IMR-90 (cell line): ENCODE results near the gene HSPA6. TPM values are rescaled to one million over a fixed set of nuclear protein-coding genes. Genes with fewer than 3 reads are reported as not detected.

Experiments
- ATAC-seq: fragments of 200-7000 bp; cut with Tn5 transposase; 2 replicates; pipeline ENCODE4 v1.9.1; 2020; ENCODE audit warnings: low read depth, mild to moderate bottlenecking, moderate library complexity
- BruUV-seq: library from RNA; stranded (reverse); fragments of 400-500 nt; replicated peaks from 2 replicates; lab custom pipeline; 2021; lab: Mats Ljungman, UMichigan
- CTCF ChIA-PET: fragments of 300-600 bp; formaldehyde crosslinking; extraction: SDS; loops from one replicate; lab custom pipeline; 2021; ENCODE audit warnings: antibody characterized with exemption; lab: Yijun Ruan, JAX
- POLR2A ChIA-PET: fragments of 300-600 bp; sonication (Branson Sonifier 250); formaldehyde crosslinking; loops from one replicate; lab custom pipeline; 2022; ENCODE audit warnings: antibody characterized with exemption; ENCODE audit not compliant: unreplicated experiment; lab: Charles Lee
- DNase-seq: peaks from one replicate; pipeline ENCODE4 v3.0.0; 2013
- H2AFZ ChIP-seq: replicated peaks from 2 replicates; pipeline ENCODE3; 2013; ENCODE audit warnings: low read length, mild to moderate bottlenecking; ENCODE audit not compliant: poor library complexity
- H2AK5ac ChIP-seq: 2 replicates; pipeline ENCODE4 v1.6.1; 2013; ENCODE audit warnings: low read depth, low read length, inconsistent platforms
- H2AK9ac ChIP-seq: replicated peaks from 2 replicates; pipeline ENCODE3; 2013; ENCODE audit warnings: mild to moderate bottlenecking, low read depth, low read length, moderate library complexity; ENCODE audit not compliant: poor library complexity
- H2BK120ac ChIP-seq: 2 replicates; pipeline ENCODE4 v1.6.1; 2013; ENCODE audit warnings: low read depth, low read length, inconsistent platforms
- H2BK15ac ChIP-seq: 3 replicates; pipeline ENCODE4 v1.6.1; 2013; ENCODE audit warnings: low read depth, low read length, inconsistent platforms
- H2BK20ac ChIP-seq: 2 replicates; pipeline ENCODE4 v1.6.1; 2013; ENCODE audit warnings: low read depth, mild to moderate bottlenecking, inconsistent platforms, low read length, moderate library complexity
- H2BK5ac ChIP-seq: 2 replicates; pipeline ENCODE4 v1.6.1; 2013; ENCODE audit warnings: mild to moderate bottlenecking, low read depth, low read length, inconsistent platforms; ENCODE audit not compliant: poor library complexity, severe bottlenecking
- H3K14ac ChIP-seq: replicated peaks from 2 replicates; pipeline ENCODE4 v1.6.1; 2013; ENCODE audit warnings: low read depth, low read length, inconsistent platforms
- H3K18ac ChIP-seq: 2 replicates; pipeline ENCODE4 v1.6.1; 2013; ENCODE audit warnings: low read depth, low read length, control low read depth
- H3K23ac ChIP-seq: 2 replicates; pipeline ENCODE4 v1.6.1; 2013; ENCODE audit warnings: low read depth, low read length, inconsistent platforms
- H3K27ac ChIP-seq: 2 replicates; pipeline ENCODE4 v1.5.1; 2013; ENCODE audit warnings: mild to moderate bottlenecking, control low read depth, low read length; ENCODE audit not compliant: insufficient read depth
- H3K27me3 ChIP-seq: 2 replicates; pipeline ENCODE4 v1.6.1; 2013; ENCODE audit warnings: low read length; ENCODE audit not compliant: control insufficient read depth, insufficient read depth
- H3K36me3 ChIP-seq: 2 replicates; pipeline ENCODE4 v1.6.1; 2013; ENCODE audit warnings: low read length, mixed read lengths; ENCODE audit not compliant: control insufficient read depth, insufficient read depth
- H3K4ac ChIP-seq: 2 replicates; pipeline ENCODE4 v1.6.1; 2013; ENCODE audit warnings: low read depth, low read length, inconsistent platforms
- H3K4me1 ChIP-seq: 2 replicates; pipeline ENCODE4 v1.6.1; 2013; ENCODE audit warnings: low read length, mixed read lengths; ENCODE audit not compliant: control insufficient read depth, insufficient read depth
- H3K4me2 ChIP-seq: 2 replicates; pipeline ENCODE4 v1.6.1; 2013; ENCODE audit warnings: low read depth, mild to moderate bottlenecking, control low read depth, low read length, moderate library complexity
- H3K4me3 ChIP-seq: 2 replicates; pipeline ENCODE4 v1.5.1; 2013; ENCODE audit warnings: low read depth, mild to moderate bottlenecking, control low read depth, low read length, moderate library complexity; ENCODE audit not compliant: insufficient read depth
- H3K56ac ChIP-seq: 2 replicates; pipeline ENCODE4 v1.6.1; 2013; ENCODE audit warnings: low read length, inconsistent platforms; ENCODE audit not compliant: insufficient read depth; ENCODE audit errors: extremely low read depth
- H3K79me1 ChIP-seq, 2 experiments: 2 replicates each; pipeline ENCODE4 v1.6.1; 2013; ENCODE audit warnings: low read length in 2 of 2, inconsistent platforms in 1 of 2, low read depth in 1 of 2
- H3K9ac ChIP-seq: 2 replicates; pipeline ENCODE4 v1.6.1; 2013; ENCODE audit warnings: low read depth, low read length, control low read depth
- H3K9me1 ChIP-seq: 2 replicates; pipeline ENCODE4 v1.6.1; 2013; ENCODE audit warnings: low read length, inconsistent platforms; ENCODE audit not compliant: insufficient read depth
- H3K9me3 ChIP-seq: 2 replicates; pipeline ENCODE4 v1.6.1; 2013; ENCODE audit warnings: low read length; ENCODE audit not compliant: control insufficient read depth, insufficient read depth
- H4K20me1 ChIP-seq: 2 replicates; pipeline ENCODE4 v1.6.1; 2013; ENCODE audit warnings: low read length, inconsistent platforms; ENCODE audit not compliant: insufficient read depth
- H4K5ac ChIP-seq: 2 replicates; pipeline ENCODE4 v1.6.1; 2013; ENCODE audit warnings: mild to moderate bottlenecking, low read depth, low read length, control low read depth
- H4K8ac ChIP-seq, 2 experiments: 2 replicates each; pipeline ENCODE4 v1.6.1; 2013; ENCODE audit warnings: low read depth in 2 of 2, low read length in 2 of 2, control low read depth in 1 of 2, inconsistent platforms in 1 of 2
- H4K91ac ChIP-seq: 2 replicates; pipeline ENCODE4 v1.6.1; 2013; ENCODE audit warnings: low read depth, low read length, inconsistent platforms; ENCODE audit not compliant: insufficient read depth
- BHLHE40 ChIP-seq: fragments of 150-350 bp; IDR thresholded peaks from 2 replicates; pipeline ENCODE4 v1.6.1; 2016; ENCODE audit warnings: mild to moderate bottlenecking, low read depth, low read length
- CEBPB ChIP-seq: IDR thresholded peaks from 2 replicates; pipeline ENCODE4 v1.6.1; 2012; ENCODE audit warnings: low read depth, low read length, improper control_type of control experiment
- MAZ ChIP-seq: IDR thresholded peaks from 2 replicates; pipeline ENCODE4 v1.6.1; 2012; ENCODE audit warnings: low read depth, mild to moderate bottlenecking, low read length, improper control_type of control experiment, moderate library complexity, borderline replicate concordance
- NFE2L2 ChIP-seq: fragments of 150-350 bp; IDR thresholded peaks from 2 replicates; pipeline ENCODE4 v1.6.1; 2016; ENCODE audit warnings: low read depth, mild to moderate bottlenecking, low read length
- WGBS, 2 experiments: methylation state at CpG; one replicate each; pipeline versions ENCODE4 v1.1.5 to v1.1.7; 2013; ENCODE audit warnings: missing lambda C conversion rate in 2 of 2; ENCODE audit not compliant: insufficient read length in 1 of 2; ENCODE audit errors: extremely low coverage in 2 of 2; 5-methylcytosine and 5-hydroxymethylcytosine counted together
- dilution Hi-C: fragments of 300-500 bp; cut with HindIII; formaldehyde crosslinking; loops from one replicate; pipeline ENCODE4 v1.14.3; 2018; ENCODE audit warnings: low sequenced_read_pairs; ENCODE audit not compliant: unreplicated experiment
- in situ Hi-C: fragments of 300-500 bp; cut with MboI; formaldehyde crosslinking; loops from 3 replicates; pipeline ENCODE4 v1.14.3; 2019; ENCODE audit warnings: low sequenced_read_pairs, inconsistent platforms, mixed read lengths
- intact Hi-C: fragments of 100-400 bp; cut with micrococcal nuclease; formaldehyde crosslinking; loops from 2 replicates; pipeline ENCODE4 v1.10.0; 2022
- polyA plus RNA-seq, 3 experiments: library from polyadenylated mRNA; depleted of rRNA; stranded (reverse); fragments of >200 nt; gene quantifications; 2 replicates each; pipeline ENCODE4 v1.2.3, GENCODE V29; 2012; ENCODE audit warnings: low replicate concordance in 1 of 3
- total RNA-seq: library from RNA; depleted of rRNA; stranded (reverse); fragments of >200 nt; gene quantifications from 2 replicates; pipeline ENCODE4 v1.2.3, GENCODE V29; 2012

HSPA6 gene
- total and polyA plus RNA-seq, 2 of the 4 experiments (the other 2 are of a cell fraction): 0.54 to 0.67 TPM

DNA sequence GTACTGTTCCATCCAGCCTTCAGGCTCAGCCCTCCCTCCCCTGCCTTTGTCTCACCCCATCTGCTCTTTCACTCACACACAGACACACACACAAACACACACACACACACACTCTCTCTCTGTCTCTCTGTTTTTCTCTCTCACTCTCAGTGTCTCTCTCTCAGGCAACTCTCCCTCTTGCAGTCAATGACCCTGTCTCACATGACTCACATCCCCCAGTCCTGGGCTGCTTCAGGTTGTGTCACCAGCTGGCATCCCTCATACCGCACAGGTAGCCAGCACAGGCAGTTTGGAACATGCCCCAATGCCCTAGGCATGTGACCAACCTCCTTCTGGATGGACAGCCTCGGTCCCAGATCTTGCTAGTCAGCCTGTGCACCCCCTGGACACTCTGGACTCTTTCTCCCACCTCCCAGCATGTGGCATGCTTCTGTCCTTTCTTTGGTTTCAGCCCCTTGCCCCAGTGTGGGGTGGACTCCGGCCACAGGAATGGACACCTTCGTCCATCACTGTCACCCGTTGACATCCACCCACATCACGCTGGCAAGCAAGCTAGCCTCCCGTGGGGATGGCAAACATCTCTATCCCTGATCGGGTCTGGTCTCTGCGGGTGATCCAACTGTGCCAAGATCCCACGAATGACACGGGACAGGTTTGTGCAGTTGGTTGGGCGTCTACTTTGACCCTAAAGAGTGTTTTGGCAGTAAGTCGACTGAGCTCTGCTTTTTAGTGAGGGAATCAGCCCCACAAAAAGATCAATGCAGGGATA is 42.5 kb upstream of the HSPA6 start (continued):
- TF ChIP-seq MAZ: no peak

- no peaks in the 10 kb centered on the region for H3K36me3 ChIP-seq
- ChIA-PET POLR2A (no interaction called here), CTCF (interaction anchor here (1.4 kb wide), 1 partner anchor 256 kb away, joined by 4 read pairs; no protein-coding TSS in a partner anchor)
- no peaks in the 10 kb centered on the region for H4K20me1 ChIP-seq
- no peak overlapping the region for H2BK20ac ChIP-seq
- TF ChIP-seq BHLHE40 (peak; percentile 73; the same call in 1 of the 2 replicates), CEBPB (no peak), NFE2L2 (no peak)
- no peak overlapping the region for H2BK15ac ChIP-seq
- H3K23ac ChIP-seq: no peak overlapping the region
- no peak overlapping the region for H2AFZ ChIP-seq
- DNase-seq: peak; percentile 16
- H3K9ac ChIP-seq: no peak overlapping the region
- H4K8ac ChIP-seq: no peak overlapping the region
- no peak overlapping the region for H2AK5ac ChIP-seq
- H4K91ac ChIP-seq: no peak overlapping the region
- no peaks in the 10 kb centered on the region for H3K79me1 ChIP-seq
- in situ Hi-C loops: loop anchor here (10.0 kb wide), 1 partner anchor 262 kb away; the partner anchor contains the start of gene DUSP12
- H3K56ac ChIP-seq: no peak overlapping the region
- peaks cover 2% of the 10 kb centered on the region; the same call in 1 of the 2 replicates for H3K4me1 ChIP-seq
- no peaks in the 10 kb centered on the region for H3K9me1 ChIP-seq
- no peak overlapping the region for H3K18ac ChIP-seq
- no peak overlapping the region for H4K5ac ChIP-seq
- H3K9me3 ChIP-seq: no peaks in the 10 kb centered on the region
- H3K4me3 ChIP-seq: no peak overlapping the region
- H3K27ac ChIP-seq: no peak overlapping the region
- WGBS, 2 experiments: 42% methylated on average over 2 of the region's 6 CpGs; no CpG with 5 or more reads in 1 of the 2 experiments
- no peak overlapping the region for H3K4ac ChIP-seq
- no peak overlapping the region for H3K4me2 ChIP-seq
- no peak for ATAC-seq
- H3K14ac ChIP-seq: no peak overlapping the region
- no TSS peak for BruUV-seq
- H2BK120ac ChIP-seq: no peak overlapping the region
- no peak overlapping the region for H2BK5ac ChIP-seq
- no peak overlapping the region for H2AK9ac ChIP-seq
- dilution Hi-C loops: no loop called here
- intact Hi-C loops: no loop called here
- peaks cover 10% of the 10 kb centered on the region for H3K27me3 ChIP-seq
These were observed 41.7 kb upstream of the HSPA6 start for GRCh38 chr1:161482610-161483009.
